Stomach (tissue), 19 donors: Measurements from ENCODE around the gene PURB. TPM values are rescaled to one million over a fixed set of nuclear protein-coding genes. Genes with fewer than 3 reads are reported as not detected.
"Not testable (repeated sequence)": the region's sequence is repeated elsewhere in the genome, so short reads cannot be mapped to it uniquely, and the experiment has no call there.

Experiments used
- DNase-seq, 2 donors: peaks; one replicate each; pipeline versions ENCODE4 v3.0.0 to v3.0.0-alpha.2; 2013 to 2019
- H3K27ac ChIP-seq, 5 donors: fragments of 200-600 bp in 4 of 5; sonication (generic) in 4 of 5; one replicate each; pipeline ENCODE4 v1.5.1; 2013 to 2019; ENCODE audit warnings: mild to moderate bottlenecking in 1 of 5, moderate library complexity in 1 of 5
- H3K27me3 ChIP-seq, 3 donors: fragments of 200-600 bp; sonication (generic); one replicate each; pipeline ENCODE4 v1.5.1; 2017 to 2019; ENCODE audit warnings: mixed run types in 1 of 3
- H3K36me3 ChIP-seq, 4 donors: fragments of 200-600 bp; sonication (generic); 1 replicate in 3 of 4; 2 replicates in 1 of 4; pipeline ENCODE4 v1.5.1; 2016 to 2019
- H3K4me1 ChIP-seq, 4 donors: fragments of 200-600 bp; sonication (generic); one replicate each; pipeline ENCODE4 v1.5.1; 2016 to 2019
- H3K4me3 ChIP-seq, 4 donors: fragments of 200-600 bp; sonication (generic) in 3 of 4; one replicate each; pipeline ENCODE4 v1.5.1; 2016 to 2019; ENCODE audit warnings: mild to moderate bottlenecking in 1 of 4
- H3K9me3 ChIP-seq, 4 donors: fragments of 200-600 bp; sonication (generic); one replicate each; pipeline ENCODE4 v1.5.1; 2016 to 2019
- CTCF ChIP-seq, 7 experiments: fragments of 450-650 bp in 4 of 7; fragments of 200-600 bp in 3 of 7; sonication (generic) in 3 of 7; IDR thresholded peaks; one replicate each; pipeline ENCODE4 v1.5.1; 2016 to 2019; ENCODE audit warnings: antibody characterized with exemption in 7 of 7, control low read depth in 2 of 7, mild to moderate bottlenecking in 1 of 7
- EP300 ChIP-seq: sonication (generic); formaldehyde crosslinking; IDR thresholded peaks from one replicate; pipeline ENCODE4 v1.6.1; 2017; ENCODE audit warnings: antibody characterized with exemption
- POLR2A ChIP-seq, 4 donors: fragments of 450-650 bp; IDR thresholded peaks; one replicate each; pipeline ENCODE4 v1.6.1; 2016; ENCODE audit warnings: antibody characterized with exemption in 4 of 4, control low read depth in 2 of 4, mild to moderate bottlenecking in 1 of 4, moderate library complexity in 1 of 4
- POLR2AphosphoS5 ChIP-seq, 3 donors: sonication (generic); formaldehyde crosslinking; IDR thresholded peaks; one replicate each; pipeline ENCODE4 v1.6.1; 2016; ENCODE audit warnings: antibody characterized with exemption in 3 of 3
- WGBS, 5 donors: extraction: QIAGEN DNeasy Blood & Tissue Kit in 3 of 5; methylation state at CpG; one replicate each; pipeline versions ENCODE4 v1.1.5 to v1.1.7; 2013 to 2018; 5-methylcytosine and 5-hydroxymethylcytosine counted together
- intact Hi-C: fragments of 100-400 bp; cut with DNase I; formaldehyde crosslinking; loops from one replicate; pipeline ENCODE4 v1.15.1; 2023; ENCODE audit warnings: low total_unique reads
- long read RNA-seq, 10 donors: transcript quantifications; one replicate each; lab custom pipeline, GENCODE V29; 2026
- polyA plus RNA-seq, 3 donors: library from polyadenylated mRNA; stranded (reverse); fragments of 200-250 nt; gene quantifications; one replicate each; pipeline ENCODE4 v1.2.3, GENCODE V29; 2013
- total RNA-seq, 5 donors: library from RNA; depleted of rRNA; stranded (reverse); fragments of >200 nt; gene quantifications; one replicate each; pipeline versions ENCODE4 v1.1.0 to v1.2.3, GENCODE V29; 2014 to 2016
- donor health status: healthy with polysubstance abuse.
- donor health status: Bipolar disorder and iron deficiency.
- donor health status: healthy.

The PURB gene
- 10 to 100 TPM in 4 of 5 donors, 1 to 10 TPM in 1; 8.7 to 58.7 (median 20.4) TPM for total RNA-seq
- 1 to 10 TPM; 4.7 to 6.8 (median 5.2) TPM for polyA plus RNA-seq
- long read RNA-seq, donor 1, full-length matches to known transcripts, result 26 of 26 reads
- long read RNA-seq, donor 1, partial matches to known transcripts, result 0 of 26 reads
- long read RNA-seq, donor 1, other reads (novel, unspliced or antisense), result 0 of 26 reads
- long read RNA-seq, donor 2, full-length matches to known transcripts, result 24 of 24 reads
- long read RNA-seq, donor 2, partial matches to known transcripts, result 0 of 24 reads
- long read RNA-seq, donor 2, other reads (novel, unspliced or antisense), result 0 of 24 reads
- long read RNA-seq, donor 3, full-length matches to known transcripts, result 23 of 23 reads
- long read RNA-seq, donor 3, partial matches to known transcripts, result 0 of 23 reads
- long read RNA-seq, donor 3, other reads (novel, unspliced or antisense), result 0 of 23 reads
- long read RNA-seq, donor 4, full-length matches to known transcripts, result 4 of 4 reads
- long read RNA-seq, donor 4, partial matches to known transcripts, result 0 of 4 reads
- long read RNA-seq, donor 4, other reads (novel, unspliced or antisense), result 0 of 4 reads
- long read RNA-seq, donor 5, full-length matches to known transcripts, result 35 of 35 reads
- long read RNA-seq, donor 5, partial matches to known transcripts, result 0 of 35 reads
- long read RNA-seq, donor 5, other reads (novel, unspliced or antisense), result 0 of 35 reads
- long read RNA-seq, donor 6, full-length matches to known transcripts, result 61 of 61 reads
- long read RNA-seq, donor 6, partial matches to known transcripts, result 0 of 61 reads
- long read RNA-seq, donor 6, other reads (novel, unspliced or antisense), result 0 of 61 reads
- long read RNA-seq, donor 7, full-length matches to known transcripts, result 28 of 28 reads
- long read RNA-seq, donor 7, partial matches to known transcripts, result 0 of 28 reads
- long read RNA-seq, donor 7, other reads (novel, unspliced or antisense), result 0 of 28 reads
- long read RNA-seq, donor 8, full-length matches to known transcripts, result 38 of 38 reads
- long read RNA-seq, donor 8, partial matches to known transcripts, result 0 of 38 reads
- long read RNA-seq, donor 8, other reads (novel, unspliced or antisense), result 0 of 38 reads
- long read RNA-seq, donor 9, full-length matches to known transcripts, result 36 of 36 reads
- long read RNA-seq, donor 9, partial matches to known transcripts, result 0 of 36 reads
- long read RNA-seq, donor 9, other reads (novel, unspliced or antisense), result 0 of 36 reads
- long read RNA-seq, donor 10, full-length matches to known transcripts, result 16 of 16 reads
- long read RNA-seq, donor 10, partial matches to known transcripts, result 0 of 16 reads
- long read RNA-seq, donor 10, other reads (novel, unspliced or antisense), result 0 of 16 reads

GRCh38 chr7:44885394-44886317 lies at the start of gene PURB:
Gene PURB (minus strand): TSS chr7:44885530. CDS start chr7:44885348, 182 bp downstream.
- peak; percentile 96 to 98 for DNase-seq
- Histone ChIP-seq H3K27me3 (no peaks in the 10 kb centered on the region), H3K36me3 (no peaks in the 10 kb centered on the region), H3K9me3 (no peaks in the 10 kb centered on the region), H3K4me1 (peaks cover 26 to 51% (median 48%) of the 10 kb centered on the region in 4 donors), H3K4me3 (peak within 1 kb of the TSS; percentile 56 to 96 (median 88)), H3K27ac (peak within 1 kb of the TSS; percentile 88 to 99 (median 98))
- intact Hi-C loops, result no loop called here
- 1 to 5% (median 1%) methylated on average over 9 to 72 of the region's 72 CpGs for WGBS, 5 donors
- TF ChIP-seq POLR2AphosphoS5 (IDR thresholded peaks at IDR 0.05) (peak; percentile 97 to 99 (median 97)), CTCF (IDR thresholded peaks at IDR 0.05) (no peak), POLR2A (IDR thresholded peaks at IDR 0.05) (peak in 2 of 4 donors; percentile 45 to 61), EP300 (no peak)

GRCh38 chr7:44935016-44935415 lies 49.7 kb upstream of the PURB start:
- H3K9me3 ChIP-seq, result peaks cover 0 to 5% (median under 1%) of the 10 kb centered on the region in 4 donors
- H3K36me3 ChIP-seq, result no peaks in the 10 kb centered on the region
- TF ChIP-seq POLR2AphosphoS5 (IDR thresholded peaks at IDR 0.05) (no peak), POLR2A (IDR thresholded peaks at IDR 0.05) (no peak), CTCF (IDR thresholded peaks at IDR 0.05) (no peak)
- no peak overlapping the region for H3K27ac ChIP-seq
- WGBS, 5 donors, result 9 to 30% (median 18%) methylated on average over 1 of the region's 1 CpG
- no peak overlapping the region for H3K4me3 ChIP-seq
- peaks cover 0 to 12% (median 0%) of the 10 kb centered on the region in 3 donors for H3K27me3 ChIP-seq
- intact Hi-C loops, result no loop called here
- no peak for DNase-seq
- no peaks in the 10 kb centered on the region for H3K4me1 ChIP-seq

- H3K4me1 ChIP-seq, intact Hi-C loops, H3K27ac ChIP-seq, H3K36me3 ChIP-seq, H3K9me3 ChIP-seq, DNase-seq, H3K4me3 ChIP-seq: not testable (repeated sequence)
- 70 to 84% (median 77%) methylated on average over 5 of the region's 5 CpGs for WGBS, 5 donors
- peaks cover 0 to 12% (median 0%) of the 10 kb centered on the region in 3 donors for H3K27me3 ChIP-seq
Observed at GRCh38 chr7:44934510-44934909, 49.2 kb upstream of the PURB start.

- Histone ChIP-seq H3K4me3 (no peak overlapping the region), H3K27ac (no peak overlapping the region), H3K27me3 (peaks cover 0 to 5% (median 0%) of the 10 kb centered on the region in 3 donors), H3K36me3 (no peaks in the 10 kb centered on the region), H3K4me1 (no peaks in the 10 kb centered on the region), H3K9me3 (peaks cover 0 to 6% (median 2%) of the 10 kb centered on the region in 4 donors)
- DNase-seq, result no peak
- TF ChIP-seq CTCF (IDR thresholded peaks at IDR 0.05), result no peak
- TF ChIP-seq EP300, result no peak
- TF ChIP-seq POLR2A (IDR thresholded peaks at IDR 0.05), result no peak
- no peak for TF ChIP-seq POLR2AphosphoS5 (IDR thresholded peaks at IDR 0.05)
- WGBS, 5 donors, result 86 to 94% (median 92%) methylated on average over 6 of the region's 6 CpGs
- intact Hi-C loops, result no loop called here
Observed at GRCh38 chr7:44930921-44931320, 45.6 kb upstream of the PURB start.
